KOPT-K1 (cell line): Measurements from ENCODE around the gene SCAF11.

Experiments used
- H3K27ac ChIP-seq: fragments of 200-600 bp; sonication (generic); 2 replicates; pipeline ENCODE4 v1.5.1; 2016; ENCODE audit warnings: antibody characterized with exemption, mild to moderate bottlenecking, low read depth, low read length; ENCODE audit not compliant: poor library complexity, severe bottlenecking
- H3K36me3 ChIP-seq: fragments of 200-600 bp; sonication (generic); 2 replicates; pipeline ENCODE4 v1.5.1; 2017; ENCODE audit warnings: antibody characterized with exemption, mild to moderate bottlenecking, low read length, moderate library complexity; ENCODE audit not compliant: insufficient read depth
- H3K9me3 ChIP-seq: fragments of 200-600 bp; sonication (generic); 2 replicates; pipeline ENCODE4 v1.5.1; 2017; ENCODE audit warnings: antibody characterized with exemption, low read length, mild to moderate bottlenecking; ENCODE audit not compliant: insufficient read depth, poor library complexity, severe bottlenecking

SCAF11 gene

GRCh38 chr12:45962553-45963325 is 27.6 kb downstream of the SCAF11 start:
- H3K36me3 ChIP-seq = peaks cover 67% of the 10 kb centered on the region

DNA sequence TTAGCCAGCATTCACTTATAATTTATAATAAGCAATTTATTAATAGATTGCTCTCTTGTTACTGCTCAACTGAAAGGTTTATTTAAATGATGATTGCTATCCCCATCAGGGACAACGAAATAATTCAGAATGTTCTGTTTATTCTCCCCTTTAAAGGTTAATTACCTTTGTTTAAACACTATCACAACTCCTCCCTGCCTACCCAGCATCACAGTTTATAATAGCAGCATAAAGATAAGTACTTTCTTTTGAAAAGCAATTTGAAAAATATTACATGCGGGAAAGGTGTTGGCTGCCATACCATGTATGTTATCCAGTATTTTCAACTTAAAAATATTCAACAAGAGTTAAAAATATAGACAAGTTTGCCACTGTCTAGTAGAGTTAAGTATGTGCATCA is 30.6 kb downstream of the SCAF11 start:
- Histone ChIP-seq H3K27ac (no peak overlapping the region), H3K36me3 (peaks cover 80% of the 10 kb centered on the region), H3K9me3 (peaks cover 21% of the 10 kb centered on the region)

More at GRCh38 chr12:45962553-45963325, 27.6 kb downstream of the SCAF11 start:
- Histone ChIP-seq H3K9me3 (peaks cover 36% of the 10 kb centered on the region), H3K27ac (no peak overlapping the region)

GRCh38 chr12:45959025-45959424 is 31.3 kb downstream of the SCAF11 start:
- Histone ChIP-seq H3K36me3 (peaks cover 79% of the 10 kb centered on the region), H3K27ac (no peak overlapping the region), H3K9me3 (peaks cover 14% of the 10 kb centered on the region)

GRCh38 chr12:45948546-45948945 is 41.8 kb downstream of the SCAF11 start:
- H3K9me3 ChIP-seq = no peaks in the 10 kb centered on the region
- no peak overlapping the region for H3K27ac ChIP-seq
- H3K36me3 ChIP-seq = peaks cover 83% of the 10 kb centered on the region

DNA sequence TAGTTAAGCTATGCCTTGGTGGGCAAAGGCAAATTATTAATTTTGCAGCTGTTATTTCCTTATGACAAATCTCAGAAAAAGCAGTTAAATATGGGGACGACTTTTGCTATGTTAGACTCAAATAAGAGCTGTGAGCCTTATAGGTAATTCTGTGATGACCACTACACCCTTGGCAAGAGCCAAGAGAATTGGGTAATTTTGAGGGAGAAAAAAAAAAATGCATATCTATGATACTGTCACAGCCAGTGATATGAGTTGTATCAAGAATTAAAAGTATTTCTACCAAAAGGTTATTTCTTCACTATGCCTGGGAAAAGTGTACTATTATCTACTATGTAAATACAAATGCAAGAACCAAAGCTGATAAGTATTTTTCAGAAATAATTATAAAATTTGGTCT is 43.9 kb downstream of the SCAF11 start:
- Histone ChIP-seq H3K9me3 (no peaks in the 10 kb centered on the region), H3K36me3 (peaks cover 96% of the 10 kb centered on the region), H3K27ac (no peak overlapping the region)

DNA sequence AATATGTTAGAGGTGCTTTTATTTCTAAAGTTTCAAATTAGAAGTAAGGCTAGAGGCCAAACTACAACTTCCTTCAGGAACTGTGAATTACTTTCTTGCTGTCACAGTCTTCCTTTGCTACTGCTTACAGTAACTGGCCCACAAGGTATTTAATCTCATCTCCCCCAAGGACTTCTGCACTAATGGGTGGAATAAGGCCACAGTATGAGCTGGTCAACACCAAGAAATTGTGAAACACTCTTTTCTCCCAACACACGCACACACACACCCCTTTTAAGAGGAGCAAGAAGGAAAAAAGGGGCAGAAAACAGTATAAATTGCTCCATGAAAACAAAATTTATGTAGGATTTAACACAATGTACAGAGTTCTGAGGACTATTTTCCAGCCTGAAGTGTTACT is 45.6 kb downstream of the SCAF11 start:
- Histone ChIP-seq H3K27ac (no peak overlapping the region), H3K9me3 (no peaks in the 10 kb centered on the region), H3K36me3 (peaks cover 96% of the 10 kb centered on the region)

GRCh38 chr12:45939759-45940158 is 50.6 kb downstream of the SCAF11 start:
- peaks cover 72% of the 10 kb centered on the region for H3K36me3 ChIP-seq

DNA sequence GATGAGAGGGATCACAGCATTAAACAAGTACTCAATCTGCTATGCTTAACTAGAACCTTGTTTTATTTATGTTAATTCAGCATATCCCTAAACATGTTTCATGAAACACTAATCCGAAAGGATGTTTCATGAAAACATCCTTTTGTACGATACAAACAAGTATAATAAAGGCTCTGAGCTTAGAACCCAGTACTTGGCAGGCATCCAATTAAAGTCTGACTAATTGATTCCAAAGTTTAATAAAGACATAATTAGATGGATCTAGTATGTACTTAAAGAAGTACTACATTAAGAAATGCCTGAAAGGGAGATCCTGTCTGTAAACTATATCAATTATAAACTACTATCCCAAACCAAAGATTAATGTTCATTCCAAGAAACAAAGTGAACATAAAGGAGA is 51.8 kb downstream of the SCAF11 start:
- Histone ChIP-seq H3K27ac (no peak overlapping the region), H3K36me3 (peaks cover 68% of the 10 kb centered on the region), H3K9me3 (no peaks in the 10 kb centered on the region)

More at GRCh38 chr12:45939759-45940158, 50.6 kb downstream of the SCAF11 start:
- no peak overlapping the region for H3K27ac ChIP-seq
- H3K9me3 ChIP-seq = no peaks in the 10 kb centered on the region

DNA sequence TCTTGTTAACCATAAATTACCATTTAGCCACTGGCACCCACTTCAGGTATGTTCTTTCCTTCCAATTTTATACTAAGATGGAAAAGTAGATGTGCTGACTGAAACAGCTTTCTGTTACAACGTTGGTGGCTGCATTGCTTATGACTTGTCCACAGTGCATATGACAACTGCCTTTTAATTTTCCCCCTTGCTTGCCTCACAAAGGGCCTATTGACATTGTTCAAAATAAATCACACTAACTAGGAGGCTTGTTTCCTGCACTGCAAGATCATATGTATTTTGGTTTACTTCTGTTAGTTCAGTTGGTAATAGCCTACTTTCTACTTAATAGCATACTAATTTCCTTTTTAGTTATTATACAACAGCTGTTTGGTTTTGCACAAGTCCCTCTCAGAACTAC is 55.4 kb downstream of the SCAF11 start:
- no peak overlapping the region for H3K27ac ChIP-seq
- H3K9me3 ChIP-seq = no peaks in the 10 kb centered on the region
- peaks cover 68% of the 10 kb centered on the region for H3K36me3 ChIP-seq

- no peak overlapping the region for H3K27ac ChIP-seq
- no peaks in the 10 kb centered on the region for H3K9me3 ChIP-seq
- peaks cover 71% of the 10 kb centered on the region for H3K36me3 ChIP-seq
Observed at GRCh38 chr12:45933504-45933903, 56.9 kb downstream of the SCAF11 start.

GRCh38 chr12:45930369-45930768 is 60.0 kb downstream of the SCAF11 start:
- Histone ChIP-seq H3K36me3 (peaks cover 89% of the 10 kb centered on the region), H3K9me3 (no peaks in the 10 kb centered on the region), H3K27ac (no peak overlapping the region)

DNA sequence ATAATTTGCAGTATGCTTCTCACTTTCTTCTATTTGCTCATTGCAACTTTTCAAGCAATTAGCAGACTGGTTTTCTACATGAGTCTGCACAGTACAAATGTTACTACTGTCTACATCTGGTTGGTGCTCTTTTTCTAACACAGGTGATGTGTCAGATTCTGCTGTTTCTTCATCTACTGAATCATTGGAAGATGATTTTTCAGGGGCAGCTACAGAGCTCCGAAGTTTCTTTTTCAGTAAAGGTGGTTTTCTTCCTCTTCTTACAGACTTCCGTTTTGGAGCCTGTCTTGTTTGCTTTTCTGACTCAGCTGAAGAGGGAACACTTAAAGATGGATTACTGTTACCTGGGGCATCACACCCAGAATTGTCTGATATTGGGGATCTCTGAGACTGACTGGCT is 62.1 kb downstream of the SCAF11 start:
- Histone ChIP-seq H3K36me3 (peaks cover 100% of the 10 kb centered on the region), H3K9me3 (no peaks in the 10 kb centered on the region), H3K27ac (no peak overlapping the region)

DNA sequence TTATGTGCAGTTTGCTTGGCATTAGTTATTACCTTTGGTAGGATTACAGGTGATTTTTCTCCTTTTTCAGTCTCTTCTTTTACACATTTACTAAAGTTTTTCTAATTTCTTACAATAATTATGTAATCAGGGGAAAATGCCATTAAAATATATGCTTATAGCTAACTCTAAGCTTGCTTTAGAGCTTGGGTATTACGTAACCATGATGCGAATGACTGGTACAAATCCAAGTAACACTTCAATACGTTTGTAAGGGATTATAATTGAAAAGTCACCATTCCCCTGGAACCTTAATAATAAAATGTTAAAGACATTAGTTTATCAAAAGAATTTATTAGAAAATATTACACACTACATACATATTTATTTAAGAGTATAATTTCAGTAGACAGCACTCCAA is 71.6 kb downstream of the SCAF11 start:
- Histone ChIP-seq H3K36me3 (peaks cover 66% of the 10 kb centered on the region), H3K9me3 (no peaks in the 10 kb centered on the region), H3K27ac (no peak overlapping the region)

- Histone ChIP-seq H3K27ac (no peak overlapping the region), H3K9me3 (no peaks in the 10 kb centered on the region), H3K36me3 (peaks cover 32% of the 10 kb centered on the region)
Observed at GRCh38 chr12:45915405-45915804, 75.0 kb downstream of the SCAF11 start.

DNA sequence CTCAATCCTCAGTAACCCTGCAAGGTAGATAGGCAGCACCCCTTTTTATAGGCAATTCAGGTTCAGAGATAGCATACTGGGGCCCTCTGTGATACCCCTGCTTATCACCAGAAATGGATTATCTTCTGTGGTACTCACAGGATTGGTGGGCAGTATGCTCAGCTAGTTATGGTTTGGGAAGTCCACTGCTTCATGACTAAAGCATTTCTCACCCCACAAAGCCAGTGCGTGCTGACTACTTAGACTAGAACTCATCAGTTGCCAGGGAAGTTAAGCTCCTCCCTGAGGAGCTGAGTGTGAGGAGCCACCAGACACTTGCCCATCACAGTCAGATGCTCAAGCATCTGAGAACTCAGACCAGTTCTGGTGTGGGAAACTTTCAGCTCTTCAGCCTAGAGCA is 76.3 kb downstream of the SCAF11 start:
- H3K9me3 ChIP-seq = no peaks in the 10 kb centered on the region
- no peak overlapping the region for H3K27ac ChIP-seq
- peaks cover 25% of the 10 kb centered on the region for H3K36me3 ChIP-seq

GRCh38 chr12:45913631-45914030 is 76.7 kb downstream of the SCAF11 start:
- no peak overlapping the region for H3K27ac ChIP-seq
- H3K36me3 ChIP-seq = peaks cover 25% of the 10 kb centered on the region
- no peaks in the 10 kb centered on the region for H3K9me3 ChIP-seq
